Breast epithelium (tissue), 4 donors: ENCODE measurements around the gene ACOD1. TPM values are rescaled to one million over a fixed set of nuclear protein-coding genes. Genes with fewer than 3 reads are reported as not detected.
A peak's percentile ranks its signal among the peaks of the same experiment; 100 is the strongest.

Experiments used
- DNase-seq, 2 donors: peaks; one replicate each; pipeline ENCODE4 v3.0.0-alpha.2; 2019; ENCODE audit warnings: low spot score in 2 of 2
- H3K27ac ChIP-seq, 2 donors: fragments of 200-600 bp; sonication (generic) in 1 of 2; one replicate each; pipeline ENCODE4 v1.5.1; 2016 to 2019; ENCODE audit warnings: mild to moderate bottlenecking in 1 of 2
- H3K27me3 ChIP-seq, 2 donors: fragments of 200-600 bp; sonication (generic) in 1 of 2; one replicate each; pipeline versions ENCODE4 v1.5.1 to v1.6.0; 2017 to 2019; ENCODE audit warnings: control low read depth in 1 of 2, mild to moderate bottlenecking in 1 of 2
- H3K36me3 ChIP-seq: fragments of 200-600 bp; one replicate; pipeline ENCODE4 v1.5.1; 2019
- H3K4me1 ChIP-seq, 2 donors: fragments of 200-600 bp; sonication (generic); one replicate each; pipeline ENCODE4 v1.5.1; 2016 to 2019; ENCODE audit warnings: control low read depth in 1 of 2
- H3K4me3 ChIP-seq, 3 donors: fragments of 200-600 bp; sonication (generic); 1 replicate in 2 of 3; 2 replicates in 1 of 3; pipeline ENCODE4 v1.5.1; 2016 to 2019; ENCODE audit warnings: mild to moderate bottlenecking in 3 of 3, moderate library complexity in 2 of 3
- H3K9me3 ChIP-seq, 2 donors: fragments of 200-600 bp; sonication (generic) in 1 of 2; one replicate each; pipeline ENCODE4 v1.5.1; 2016 to 2019; ENCODE audit warnings: control low read depth in 1 of 2
- CTCF ChIP-seq, 3 donors: fragments of 450-650 bp; IDR thresholded peaks; one replicate each; pipeline ENCODE4 v1.5.1; 2016 to 2017; ENCODE audit warnings: antibody characterized with exemption in 3 of 3, mild to moderate bottlenecking in 3 of 3, moderate library complexity in 3 of 3
- POLR2A ChIP-seq: fragments of 450-650 bp; IDR thresholded peaks from one replicate; pipeline ENCODE4 v1.6.1; 2016; ENCODE audit warnings: antibody characterized with exemption, mild to moderate bottlenecking, moderate library complexity
- POLR2AphosphoS5 ChIP-seq, 3 donors: sonication (generic); formaldehyde crosslinking; IDR thresholded peaks; one replicate each; pipeline ENCODE4 v1.6.1; 2017; ENCODE audit warnings: antibody characterized with exemption in 3 of 3
- intact Hi-C: fragments of 100-400 bp; cut with DNase I; formaldehyde crosslinking; loops from one replicate; pipeline ENCODE4 v1.15.1; 2023; ENCODE audit warnings: low total_unique reads
- total RNA-seq, 3 donors: library from RNA; depleted of rRNA; stranded (reverse); fragments of >200 nt; gene quantifications; one replicate each; pipeline ENCODE4 v1.1.0, GENCODE V29; 2016

The ACOD1 gene
- total RNA-seq, 3 donors from 2014 or later, result not detected

- no peak overlapping the region for H3K4me3 ChIP-seq
- no peak overlapping the region for H3K27ac ChIP-seq
- H3K4me1 ChIP-seq, result no peaks in the 10 kb centered on the region
- no peaks in the 10 kb centered on the region for H3K36me3 ChIP-seq
- no peaks in the 10 kb centered on the region for H3K9me3 ChIP-seq
- DNase-seq, result no peak
- intact Hi-C loops, result no loop called here
- TF ChIP-seq POLR2A (no peak), CTCF (IDR thresholded peaks at IDR 0.05) (no peak), POLR2AphosphoS5 (IDR thresholded peaks at IDR 0.05) (no peak)
- no peaks in the 10 kb centered on the region for H3K27me3 ChIP-seq
Observed at GRCh38 chr13:76943646-76944045, 4.7 kb upstream of the ACOD1 start.

- Histone ChIP-seq H3K27me3 (no peaks in the 10 kb centered on the region), H3K4me3 (no peak overlapping the region), H3K27ac (peak overlapping the region in 1 of 2 donors; percentile 14), H3K4me1 (no peaks in the 10 kb centered on the region), H3K36me3 (no peaks in the 10 kb centered on the region), H3K9me3 (no peaks in the 10 kb centered on the region)
- DNase-seq, result no peak
- intact Hi-C loops, result no loop called here
- TF ChIP-seq POLR2A, result no peak
- TF ChIP-seq CTCF (IDR thresholded peaks at IDR 0.05), result no peak
- no peak for TF ChIP-seq POLR2AphosphoS5 (IDR thresholded peaks at IDR 0.05)
Observed at GRCh38 chr13:76944456-76944855, 3.9 kb upstream of the ACOD1 start.

- Histone ChIP-seq H3K36me3 (no peaks in the 10 kb centered on the region), H3K27ac (no peak overlapping the region), H3K9me3 (no peaks in the 10 kb centered on the region), H3K27me3 (no peaks in the 10 kb centered on the region), H3K4me1 (no peaks in the 10 kb centered on the region), H3K4me3 (no peak overlapping the region)
- intact Hi-C loops, result no loop called here
- TF ChIP-seq POLR2A (no peak), POLR2AphosphoS5 (IDR thresholded peaks at IDR 0.05) (no peak), CTCF (IDR thresholded peaks at IDR 0.05) (no peak)
- DNase-seq, result no peak
Observed at GRCh38 chr13:76950101-76950500, 1.8 kb downstream of the ACOD1 start.

- Histone ChIP-seq H3K9me3 (peaks cover 0 to 4% of the 10 kb centered on the region in 2 donors), H3K36me3 (no peaks in the 10 kb centered on the region), H3K4me1 (no peaks in the 10 kb centered on the region), H3K27ac (no peak overlapping the region), H3K27me3 (no peaks in the 10 kb centered on the region), H3K4me3 (no peak overlapping the region)
- intact Hi-C loops, result no loop called here
- DNase-seq, result no peak
- TF ChIP-seq POLR2A (no peak), POLR2AphosphoS5 (IDR thresholded peaks at IDR 0.05) (no peak), CTCF (IDR thresholded peaks at IDR 0.05) (no peak)
Observed at GRCh38 chr13:76953968-76954367, 5.7 kb downstream of the ACOD1 start.

GRCh38 chr13:76954538-76954937 is 6.2 kb downstream of the ACOD1 start:
- Histone ChIP-seq H3K27ac (no peak overlapping the region), H3K36me3 (no peaks in the 10 kb centered on the region), H3K4me3 (no peak overlapping the region), H3K27me3 (no peaks in the 10 kb centered on the region), H3K4me1 (no peaks in the 10 kb centered on the region), H3K9me3 (peaks cover 4 to 9% of the 10 kb centered on the region in 2 donors)
- TF ChIP-seq CTCF (IDR thresholded peaks at IDR 0.05) (no peak), POLR2AphosphoS5 (IDR thresholded peaks at IDR 0.05) (no peak), POLR2A (no peak)
- no peak for DNase-seq
- intact Hi-C loops, result no loop called here
